Small intestine (tissue), 7 donors: ENCODE data around the gene TAS2R10. TPM values are rescaled to one million over a fixed set of nuclear protein-coding genes. Genes with fewer than 3 reads are reported as not detected.
"Not testable (repeated sequence)": the region's sequence is repeated elsewhere in the genome, so short reads cannot be mapped to it uniquely, and the experiment has no call there.

Source experiments
- DNase-seq, 2 donors: peaks; one replicate each; pipeline versions ENCODE4 v3.0.0 to v3.0.0-alpha.2; 2013
- FAIRE-seq: peaks from 2 replicates; lab custom pipeline; 2012; peaks lifted over from hg19 to GRCh38; lab: Jason Lieb, UNC
- H3K27ac ChIP-seq, 3 donors: one replicate each; pipeline ENCODE4 v1.5.1; 2013; ENCODE audit warnings: low read length in 2 of 3, mild to moderate bottlenecking in 2 of 3, control low read depth in 1 of 3, inconsistent platforms in 1 of 3, low read depth in 1 of 3, moderate library complexity in 1 of 3
- H3K27me3 ChIP-seq, 3 donors: one replicate each; pipeline ENCODE4 v1.6.1; 2013; ENCODE audit warnings: low read length in 3 of 3, inconsistent platforms in 1 of 3; ENCODE audit not compliant: control insufficient read depth in 3 of 3, insufficient read depth in 3 of 3
- H3K36me3 ChIP-seq, 3 donors: one replicate each; pipeline ENCODE4 v1.6.1; 2013; ENCODE audit warnings: low read length in 3 of 3, inconsistent platforms in 1 of 3, low read depth in 1 of 3, mild to moderate bottlenecking in 1 of 3, moderate library complexity in 1 of 3; ENCODE audit not compliant: control insufficient read depth in 3 of 3, insufficient read depth in 2 of 3
- H3K4me1 ChIP-seq, 3 donors: one replicate each; pipeline ENCODE4 v1.6.1; 2013; ENCODE audit warnings: low read length in 2 of 3, inconsistent platforms in 1 of 3, low read depth in 1 of 3, mild to moderate bottlenecking in 1 of 3, moderate library complexity in 1 of 3; ENCODE audit not compliant: control insufficient read depth in 3 of 3, insufficient read depth in 2 of 3
- H3K4me3 ChIP-seq, 3 donors: one replicate each; pipeline ENCODE4 v1.5.1; 2013; ENCODE audit warnings: low read length in 3 of 3, control low read depth in 1 of 3, inconsistent platforms in 1 of 3, low read depth in 1 of 3, mild to moderate bottlenecking in 1 of 3, moderate library complexity in 1 of 3
- H3K9me3 ChIP-seq, 2 donors: one replicate each; pipeline ENCODE4 v1.6.1; 2013; ENCODE audit warnings: low read depth in 1 of 2, low read length in 1 of 2; ENCODE audit not compliant: control insufficient read depth in 2 of 2, insufficient read depth in 1 of 2
- WGBS, 3 donors: extraction: QIAGEN DNeasy Blood & Tissue Kit; methylation state at CpG; one replicate each; pipeline ENCODE4 v1.1.7; 2013; 5-methylcytosine and 5-hydroxymethylcytosine counted together
- polyA plus RNA-seq, 4 donors: library from polyadenylated mRNA; stranded (reverse) in 3 of 4; unstranded in 1 of 4; fragments of 200-250 nt in 3 of 4; fragments of 120-200 nt in 1 of 4; gene quantifications; one replicate each; pipeline versions ENCODE4 v1.2.1 to v1.2.3, GENCODE V29; 2013
- donor health status: healthy with polysubstance abuse.
- donor health status: control.
- donor health status: control.
- donor health status: Bipolar disorder and iron deficiency.
- donor health status: healthy.

TAS2R10 gene
- polyA plus RNA-seq, 4 donors = 0.58 TPM; not detected in 3

DNA sequence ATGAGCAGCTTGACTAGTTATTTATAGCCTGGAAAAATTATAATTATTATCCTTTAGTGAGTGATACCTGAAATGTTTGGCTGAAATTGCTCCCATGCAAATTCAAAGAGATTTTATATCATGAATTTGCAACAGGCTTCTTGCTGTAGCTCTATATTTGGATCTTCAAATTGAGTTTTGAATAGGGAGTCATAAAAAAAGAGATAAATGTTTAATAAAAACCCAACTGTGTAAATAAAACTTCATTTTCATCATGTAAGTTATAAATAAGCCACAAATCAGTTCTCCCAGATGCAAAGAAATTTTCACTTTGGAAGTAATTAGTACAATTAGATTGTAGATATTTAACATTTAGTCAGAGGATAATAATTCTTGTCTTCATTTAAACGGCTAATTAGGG is 19.0 kb downstream of the TAS2R10 start, which contains the start of gene TAS2R8:
TAS2R8 (minus strand) TSS at position 101 of the 400 bp plus-strand sequence. CDS start 306 bp downstream, outside the sequence.
- Histone ChIP-seq H3K9me3 (no peaks in the 10 kb centered on the region), H3K36me3 (no peaks in the 10 kb centered on the region), H3K27ac (no peak within 1 kb of the TSS), H3K27me3 (no peaks in the 10 kb centered on the region), H3K4me1 (no peaks in the 10 kb centered on the region), H3K4me3 (no peak within 1 kb of the TSS)
- no peak for DNase-seq
- FAIRE-seq = no peak
- 48 to 69% (median 58%) methylated on average over 1 of the region's 1 CpG for WGBS, 3 donors

DNA sequence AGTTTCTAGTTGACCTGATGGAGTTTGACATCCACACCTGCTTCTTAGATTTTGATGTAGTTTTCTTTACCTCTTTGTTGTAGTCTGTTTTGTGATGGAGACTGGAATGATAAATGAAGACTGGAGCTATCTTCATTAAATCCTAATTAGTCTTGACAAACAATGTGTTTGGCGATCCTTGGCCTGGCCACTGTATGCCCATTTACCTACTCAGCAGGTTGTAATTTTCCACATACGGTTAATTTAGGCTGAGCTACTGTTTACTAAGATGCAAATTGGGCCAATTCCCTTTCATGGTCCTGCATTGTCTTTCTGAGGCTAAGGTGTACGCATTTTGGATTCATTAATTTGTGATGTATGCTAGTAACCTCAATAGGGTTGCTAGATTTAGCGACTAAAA is 23.6 kb downstream of the TAS2R10 start, which contains the start of gene TAS2R7:
TAS2R7 (minus strand) TSS at position 41 of the 400 bp plus-strand sequence. CDS start 57 bp downstream, outside the sequence.
- H3K27ac ChIP-seq = no peak within 1 kb of the TSS
- no peaks in the 10 kb centered on the region for H3K4me1 ChIP-seq
- no peaks in the 10 kb centered on the region for H3K9me3 ChIP-seq
- FAIRE-seq = no peak
- no peak within 1 kb of the TSS for H3K4me3 ChIP-seq
- H3K36me3 ChIP-seq = no peaks in the 10 kb centered on the region
- no peak for DNase-seq
- 68 to 73% (median 71%) methylated on average over 4 of the region's 4 CpGs for WGBS, 3 donors
- peaks cover 0 to 4% (median 2%) of the 10 kb centered on the region in 3 donors for H3K27me3 ChIP-seq

DNA sequence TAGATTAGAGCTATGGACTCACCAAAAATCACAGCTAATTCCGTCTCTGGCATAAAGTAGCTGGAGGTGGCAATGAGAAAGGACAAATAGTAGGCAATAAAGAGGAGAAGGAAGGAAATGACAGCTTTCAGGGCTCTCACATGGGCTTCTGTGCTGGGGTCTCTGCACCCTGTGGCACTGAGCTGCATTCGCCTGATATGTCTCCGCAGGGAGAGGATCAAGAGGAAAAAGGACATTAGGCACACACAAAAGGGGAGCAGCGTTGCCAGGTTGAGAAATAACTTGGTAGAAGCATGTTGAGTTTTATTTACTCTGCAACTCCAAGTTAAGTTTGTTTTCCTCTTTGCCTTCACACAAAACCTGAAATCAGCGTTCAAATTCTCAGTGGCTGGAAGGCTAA is 24.4 kb downstream of the TAS2R10 start:
- 65 to 69% (median 68%) methylated on average over 5 of the region's 5 CpGs for WGBS, 3 donors
- Histone ChIP-seq H3K27me3 (peaks cover 0 to 4% (median 2%) of the 10 kb centered on the region in 3 donors), H3K4me3 (no peak overlapping the region), H3K4me1 (no peaks in the 10 kb centered on the region), H3K27ac (no peak overlapping the region), H3K36me3 (no peaks in the 10 kb centered on the region), H3K9me3 (no peaks in the 10 kb centered on the region)
- DNase-seq (no peak), FAIRE-seq (no peak)

DNA sequence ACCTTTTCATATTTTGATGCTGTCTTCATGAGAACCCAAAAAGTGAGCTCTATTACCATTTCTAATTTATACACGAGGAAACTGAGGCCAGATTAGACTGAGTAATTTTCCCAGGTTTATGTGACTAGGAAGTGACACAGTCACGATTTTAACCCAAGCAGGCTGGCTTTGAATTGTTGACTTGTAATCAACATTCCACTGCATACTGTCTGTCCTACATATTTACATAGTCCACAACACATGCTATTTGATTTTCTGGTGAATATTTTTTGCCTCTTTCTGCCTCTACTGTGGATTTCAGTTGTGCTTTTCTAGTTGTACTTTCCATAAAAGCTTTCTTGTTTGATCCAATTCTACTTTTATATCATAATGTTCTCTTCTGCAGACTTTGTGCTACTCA is 31.9 kb downstream of the TAS2R10 start:
- WGBS, 3 donors = 25 to 49% (median 32%) methylated on average over 2 of the region's 2 CpGs
- Histone ChIP-seq H3K4me3 (no peak overlapping the region), H3K27ac (no peak overlapping the region), H3K36me3 (no peaks in the 10 kb centered on the region), H3K4me1 (no peaks in the 10 kb centered on the region), H3K9me3 (peaks cover 0 to 2% of the 10 kb centered on the region in 2 donors), H3K27me3 (no peaks in the 10 kb centered on the region)
- no peak for FAIRE-seq
- no peak for DNase-seq

DNA sequence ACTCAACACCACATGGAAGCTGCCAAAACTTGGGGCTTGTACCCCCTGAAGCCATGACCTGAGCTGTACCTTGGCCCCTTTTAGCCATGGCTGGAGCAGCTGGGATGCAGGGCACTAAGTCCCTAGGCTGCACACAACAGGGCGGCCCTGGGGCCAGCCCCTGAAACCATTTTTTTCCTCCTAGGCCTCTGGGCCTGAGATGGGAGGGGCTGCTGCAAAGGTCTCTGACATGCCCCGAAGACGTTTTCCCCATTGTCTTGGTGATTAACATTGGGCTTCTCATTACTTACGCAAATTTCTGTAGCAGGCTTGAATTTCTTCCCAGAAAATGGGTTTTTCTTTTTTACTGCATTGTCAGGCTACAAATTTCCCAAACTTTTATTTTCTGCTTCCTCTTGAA is 34.4 kb downstream of the TAS2R10 start:
- FAIRE-seq, DNase-seq, H3K36me3 ChIP-seq, H3K9me3 ChIP-seq, H3K4me3 ChIP-seq, H3K27me3 ChIP-seq, H3K27ac ChIP-seq, H3K4me1 ChIP-seq: not testable (repeated sequence)
- WGBS, 3 donors = 87 to 94% (median 92%) methylated on average over 4 of the region's 4 CpGs

DNA sequence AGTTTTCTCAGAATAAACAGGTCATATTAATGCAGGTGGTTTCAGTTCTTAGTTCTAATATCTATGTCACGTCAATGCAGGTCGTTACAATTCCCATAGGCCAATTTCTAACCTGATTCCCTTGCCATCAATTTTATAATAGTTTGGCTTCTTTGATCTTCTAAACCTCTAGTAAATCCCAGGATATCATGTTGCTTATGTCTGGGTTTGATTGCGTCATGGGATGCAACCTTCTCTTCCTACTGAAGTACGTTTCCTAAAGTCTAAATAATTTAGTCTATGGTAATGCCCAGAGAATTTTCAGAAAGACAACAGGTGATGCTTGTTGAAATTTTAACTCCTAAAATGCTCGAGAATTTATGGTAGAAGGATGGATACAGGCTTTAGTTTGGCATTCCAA is 42.9 kb downstream of the TAS2R10 start:
- WGBS, 3 donors = 68 to 75% (median 71%) methylated on average over 5 of the region's 5 CpGs
- DNase-seq (no peak), FAIRE-seq (no peak)
- no peak overlapping the region for H3K4me3 ChIP-seq
- H3K4me1 ChIP-seq = no peaks in the 10 kb centered on the region
- H3K27ac ChIP-seq = no peak overlapping the region
- H3K36me3 ChIP-seq = no peaks in the 10 kb centered on the region
- no peaks in the 10 kb centered on the region for H3K27me3 ChIP-seq
- H3K9me3 ChIP-seq = no peaks in the 10 kb centered on the region

DNA sequence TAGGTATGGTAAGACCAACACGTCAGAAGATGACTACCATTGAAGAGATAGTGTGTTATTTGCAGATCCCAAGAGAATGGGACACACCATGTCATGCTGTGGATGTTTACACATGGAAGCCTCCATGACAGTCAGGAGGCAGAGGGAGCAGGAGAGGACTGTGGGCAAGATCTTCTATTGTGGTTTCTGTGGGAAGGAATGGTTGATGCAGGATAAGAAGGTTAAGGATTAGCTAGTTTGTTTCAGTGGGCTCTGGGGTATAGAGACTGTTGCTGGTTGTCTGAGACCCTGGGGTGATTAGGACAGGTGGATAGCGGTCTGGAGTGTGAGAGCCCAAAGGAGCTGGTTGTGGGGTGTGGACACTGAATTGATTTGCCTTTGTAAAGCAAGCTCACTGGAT is 47.1 kb downstream of the TAS2R10 start:
- no peak overlapping the region for H3K4me3 ChIP-seq
- H3K9me3 ChIP-seq = no peaks in the 10 kb centered on the region
- FAIRE-seq (no peak), DNase-seq (no peak)
- H3K4me1 ChIP-seq = no peaks in the 10 kb centered on the region
- no peak overlapping the region for H3K27ac ChIP-seq
- H3K36me3 ChIP-seq = no peaks in the 10 kb centered on the region
- H3K27me3 ChIP-seq = no peaks in the 10 kb centered on the region
- 83 to 91% (median 88%) methylated on average over 2 of the region's 2 CpGs for WGBS, 3 donors
